Neural cell (in vitro differentiated cells): ENCODE measurements around the gene ADIPOR2. TPM values are rescaled to one million over a fixed set of nuclear protein-coding genes. Genes with fewer than 3 reads are reported as not detected.

Source experiments
- H2AFZ ChIP-seq: fragments of 200-600, 300-800 bp; sonication (generic), shearing (Covaris generic); 2 replicates; pipeline ENCODE4 v1.6.0; 2014; ENCODE audit warnings: low read depth, mild to moderate bottlenecking, antibody characterized with exemption, low read length, moderate library complexity
- H3F3A ChIP-seq: fragments of 200-600 bp; shearing (Covaris generic); 2 replicates; pipeline ENCODE4 v1.6.1; 2016; ENCODE audit warnings: mild to moderate bottlenecking, moderate library complexity, mixed read lengths, antibody characterized with exemption, low read length; ENCODE audit not compliant: insufficient read depth, poor library complexity, severe bottlenecking
- H3K27ac ChIP-seq: fragments of 200-600, 300-800 bp; sonication (generic), shearing (Covaris generic); 2 replicates; pipeline ENCODE4 v1.5.1; 2014; ENCODE audit warnings: mild to moderate bottlenecking, low read length, moderate library complexity
- H3K27me3 ChIP-seq: fragments of 300-800, 200-600 bp; sonication (generic), shearing (Covaris generic); 2 replicates; pipeline ENCODE4 v1.6.0; 2014; ENCODE audit warnings: mild to moderate bottlenecking, low read depth, low read length, moderate library complexity; ENCODE audit not compliant: insufficient read depth
- H3K36me3 ChIP-seq: fragments of 300-800, 200-600 bp; sonication (generic), shearing (Covaris generic); 2 replicates; pipeline ENCODE4 v1.5.1; 2014; ENCODE audit warnings: mild to moderate bottlenecking, antibody characterized with exemption, low read length, moderate library complexity; ENCODE audit not compliant: insufficient read depth
- H3K4me2 ChIP-seq: fragments of 300-800, 200-600 bp; sonication (generic), shearing (Covaris generic); 2 replicates; pipeline ENCODE4 v1.6.0; 2014; ENCODE audit warnings: mild to moderate bottlenecking, low read length
- H3K4me3 ChIP-seq: fragments of 300-800, 200-600 bp; sonication (generic), shearing (Covaris generic); 2 replicates; pipeline ENCODE4 v1.5.1; 2014; ENCODE audit warnings: mild to moderate bottlenecking, low read length, moderate library complexity
- H3K79me2 ChIP-seq: fragments of 200-600 bp; shearing (Covaris generic); replicated peaks from 2 replicates; pipeline ENCODE4 v1.6.0; 2014; ENCODE audit warnings: mild to moderate bottlenecking, low read length, moderate library complexity; ENCODE audit not compliant: insufficient read depth
- H3K9ac ChIP-seq: fragments of 300-800, 200-600 bp; sonication (generic), shearing (Covaris generic); 2 replicates; pipeline ENCODE4 v1.6.1; 2016; ENCODE audit warnings: mild to moderate bottlenecking, low read length, mixed read lengths
- H3K9me2 ChIP-seq: fragments of 200-600 bp; shearing (Covaris generic); 2 replicates; pipeline ENCODE4 v1.6.1; 2016; ENCODE audit warnings: mild to moderate bottlenecking, low read length, mixed read lengths; ENCODE audit not compliant: insufficient read depth
- H3K9me3 ChIP-seq: fragments of 200-600, 300-800 bp; sonication (generic), shearing (Covaris generic); 2 replicates; pipeline ENCODE4 v1.6.1; 2016; ENCODE audit warnings: mild to moderate bottlenecking, mixed run types, low read length, moderate library complexity, mixed read lengths
- H4K20me1 ChIP-seq: fragments of 200-600 bp; shearing (Covaris generic); 2 replicates; pipeline ENCODE4 v1.6.1; 2016; ENCODE audit warnings: mild to moderate bottlenecking, mixed run types; ENCODE audit not compliant: insufficient read depth
- CTCF ChIP-seq: fragments of 450-650 bp; IDR thresholded peaks from 2 replicates; pipeline ENCODE4 v1.5.1; 2014; ENCODE audit warnings: antibody characterized with exemption, mild to moderate bottlenecking, moderate library complexity; ENCODE audit not compliant: poor library complexity, severe bottlenecking
- EP300 ChIP-seq: fragments of 450-650 bp; conservative IDR thresholded peaks from 2 replicates; pipeline ENCODE4 v1.6.1; 2014; ENCODE audit warnings: antibody characterized with exemption, mild to moderate bottlenecking, moderate library complexity; ENCODE audit not compliant: poor library complexity, severe bottlenecking
- EZH2 ChIP-seq: fragments of 200-600, 300-800 bp; shearing (Covaris generic), sonication (generic); IDR thresholded peaks from 2 replicates; pipeline ENCODE4 v1.6.1; 2014; ENCODE audit warnings: antibody characterized with exemption, low read length, borderline replicate concordance, mild to moderate bottlenecking; ENCODE audit not compliant: insufficient read depth, poor library complexity, severe bottlenecking
- MXI1 ChIP-seq: fragments of 450-650 bp; conservative IDR thresholded peaks from 2 replicates; pipeline ENCODE4 v1.6.1; 2014; ENCODE audit warnings: antibody characterized with exemption, mild to moderate bottlenecking; ENCODE audit not compliant: poor library complexity, severe bottlenecking
- POLR2AphosphoS5 ChIP-seq: IDR thresholded peaks from 2 replicates; pipeline ENCODE4 v1.6.1; 2012
- RAD21 ChIP-seq: fragments of 450-650 bp; conservative IDR thresholded peaks from 2 replicates; pipeline ENCODE4 v1.6.1; 2014; ENCODE audit warnings: antibody characterized with exemption, mild to moderate bottlenecking, moderate library complexity
- SMC3 ChIP-seq: fragments of 450-650 bp; conservative IDR thresholded peaks from 2 replicates; pipeline ENCODE4 v1.6.1; 2014; ENCODE audit warnings: antibody characterized with exemption, mild to moderate bottlenecking, moderate library complexity; ENCODE audit not compliant: poor library complexity
- TAF1 ChIP-seq: IDR thresholded peaks from 2 replicates; pipeline ENCODE4 v1.6.1; 2012; ENCODE audit warnings: low read depth
- polyA plus RNA-seq: library from polyadenylated mRNA; depleted of rRNA; stranded (reverse); fragments of >200 nt; gene quantifications from 2 replicates; pipeline ENCODE4 v1.2.3, GENCODE V29; 2014
- TF ChIP-seq, protein P1 (sequence below): IDR thresholded peaks from 2 replicates; pipeline ENCODE4 v1.6.1; 2012; ENCODE audit warnings: borderline replicate concordance

The ADIPOR2 gene
- polyA plus RNA-seq, 1 donor from 2014 or later, result 18.5 TPM

GRCh38 chr12:1750300-1750699, 59.4 kb downstream of the ADIPOR2 start:
- H3K9ac ChIP-seq, result no peak overlapping the region
- no peak overlapping the region for H3K27ac ChIP-seq
- H3K27me3 ChIP-seq, result no peaks in the 10 kb centered on the region
- TF ChIP-seq TAF1 (no peak), EP300 (no peak), CTCF (no peak), MXI1 (no peak), EZH2 (no peak), POLR2AphosphoS5 (no peak), RAD21 (no peak), SMC3 (no peak)
- no peak overlapping the region for H3K4me3 ChIP-seq
- H2AFZ ChIP-seq, result no peak overlapping the region
- no peaks in the 10 kb centered on the region for H3K9me3 ChIP-seq
- peaks cover 11% of the 10 kb centered on the region for H3K79me2 ChIP-seq
- no peaks in the 10 kb centered on the region for H3K36me3 ChIP-seq
- H4K20me1 ChIP-seq, result no peaks in the 10 kb centered on the region
- no peaks in the 10 kb centered on the region for H3F3A ChIP-seq
- no peak overlapping the region for H3K4me2 ChIP-seq
- H3K9me2 ChIP-seq, result no peaks in the 10 kb centered on the region

DNA sequence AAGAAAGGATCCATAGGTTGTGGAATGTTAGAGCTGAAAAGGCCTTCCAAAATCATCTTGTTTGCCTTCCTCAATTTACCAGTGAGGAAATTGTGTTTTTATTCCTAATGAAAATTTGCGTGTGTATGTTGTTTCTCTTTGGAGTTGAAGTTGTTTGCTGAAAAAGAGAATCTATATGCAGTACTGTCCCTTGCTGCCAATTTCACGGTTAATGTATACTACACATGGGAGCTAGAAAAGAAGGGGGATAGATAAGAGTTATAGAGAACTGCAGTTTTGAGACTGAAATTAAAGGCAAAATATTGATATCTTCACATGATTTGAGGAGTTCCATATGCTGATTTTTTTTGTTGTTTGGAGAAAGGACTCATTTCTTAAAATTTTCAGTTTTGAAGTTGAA, 67.5 kb downstream of the ADIPOR2 start:
- TF ChIP-seq POLR2AphosphoS5 (no peak), MXI1 (no peak), EP300 (no peak), TAF1 (no peak), EZH2 (no peak), RAD21 (no peak), SMC3 (no peak), CTCF (no peak)
- TF ChIP-seq, protein P1, sequence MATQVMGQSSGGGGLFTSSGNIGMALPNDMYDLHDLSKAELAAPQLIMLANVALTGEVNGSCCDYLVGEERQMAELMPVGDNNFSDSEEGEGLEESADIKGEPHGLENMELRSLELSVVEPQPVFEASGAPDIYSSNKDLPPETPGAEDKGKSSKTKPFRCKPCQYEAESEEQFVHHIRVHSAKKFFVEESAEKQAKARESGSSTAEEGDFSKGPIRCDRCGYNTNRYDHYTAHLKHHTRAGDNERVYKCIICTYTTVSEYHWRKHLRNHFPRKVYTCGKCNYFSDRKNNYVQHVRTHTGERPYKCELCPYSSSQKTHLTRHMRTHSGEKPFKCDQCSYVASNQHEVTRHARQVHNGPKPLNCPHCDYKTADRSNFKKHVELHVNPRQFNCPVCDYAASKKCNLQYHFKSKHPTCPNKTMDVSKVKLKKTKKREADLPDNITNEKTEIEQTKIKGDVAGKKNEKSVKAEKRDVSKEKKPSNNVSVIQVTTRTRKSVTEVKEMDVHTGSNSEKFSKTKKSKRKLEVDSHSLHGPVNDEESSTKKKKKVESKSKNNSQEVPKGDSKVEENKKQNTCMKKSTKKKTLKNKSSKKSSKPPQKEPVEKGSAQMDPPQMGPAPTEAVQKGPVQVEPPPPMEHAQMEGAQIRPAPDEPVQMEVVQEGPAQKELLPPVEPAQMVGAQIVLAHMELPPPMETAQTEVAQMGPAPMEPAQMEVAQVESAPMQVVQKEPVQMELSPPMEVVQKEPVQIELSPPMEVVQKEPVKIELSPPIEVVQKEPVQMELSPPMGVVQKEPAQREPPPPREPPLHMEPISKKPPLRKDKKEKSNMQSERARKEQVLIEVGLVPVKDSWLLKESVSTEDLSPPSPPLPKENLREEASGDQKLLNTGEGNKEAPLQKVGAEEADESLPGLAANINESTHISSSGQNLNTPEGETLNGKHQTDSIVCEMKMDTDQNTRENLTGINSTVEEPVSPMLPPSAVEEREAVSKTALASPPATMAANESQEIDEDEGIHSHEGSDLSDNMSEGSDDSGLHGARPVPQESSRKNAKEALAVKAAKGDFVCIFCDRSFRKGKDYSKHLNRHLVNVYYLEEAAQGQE, result no peak
- no peak overlapping the region for H3K27ac ChIP-seq
- H3K9me2 ChIP-seq, result no peaks in the 10 kb centered on the region
- H2AFZ ChIP-seq, result no peak overlapping the region
- H3K36me3 ChIP-seq, result no peaks in the 10 kb centered on the region
- H4K20me1 ChIP-seq, result no peaks in the 10 kb centered on the region
- H3K4me2 ChIP-seq, result no peak overlapping the region
- H3K79me2 ChIP-seq, result no peaks in the 10 kb centered on the region
- H3K4me3 ChIP-seq, result no peak overlapping the region
- H3K27me3 ChIP-seq, result no peaks in the 10 kb centered on the region
- no peak overlapping the region for H3K9ac ChIP-seq
- H3F3A ChIP-seq, result no peaks in the 10 kb centered on the region
- no peaks in the 10 kb centered on the region for H3K9me3 ChIP-seq
